Testis (tissue), 3 donors: Measurements from ENCODE around the gene AP2M1. TPM values are rescaled to one million over a fixed set of nuclear protein-coding genes. Genes with fewer than 3 reads are reported as not detected.

Source experiments
- DNase-seq: peaks from one replicate; pipeline ENCODE4 v3.0.0-alpha.2; 2019
- H3K27ac ChIP-seq, 2 donors: fragments of 200-600 bp; sonication (generic); one replicate each; pipeline ENCODE4 v1.5.1; 2019
- H3K27me3 ChIP-seq: fragments of 200-600 bp; sonication (generic); one replicate; pipeline ENCODE4 v1.5.1; 2019
- H3K36me3 ChIP-seq: fragments of 200-600 bp; sonication (generic); one replicate; pipeline ENCODE4 v1.5.1; 2017; ENCODE audit warnings: low read depth; ENCODE audit errors: missing control alignments
- H3K4me1 ChIP-seq: fragments of 200-600 bp; sonication (generic); one replicate; pipeline ENCODE4 v1.5.1; 2019
- H3K4me3 ChIP-seq, 2 donors: fragments of 200-600 bp; sonication (generic); one replicate each; pipeline ENCODE4 v1.5.1; 2017 to 2019
- H3K9me3 ChIP-seq: fragments of 200-600 bp; sonication (generic); one replicate; pipeline ENCODE4 v1.5.1; 2017
- POLR2A ChIP-seq: fragments of 450-650 bp; IDR thresholded peaks from one replicate; pipeline ENCODE4 v1.6.1; 2017; ENCODE audit warnings: antibody characterized with exemption, mild to moderate bottlenecking, moderate library complexity
- WGBS, 2 donors: methylation state at CpG; one replicate each; pipeline ENCODE4 v1.1.5; 2018; 5-methylcytosine and 5-hydroxymethylcytosine counted together
- intact Hi-C: fragments of 100-400 bp; cut with DNase I; formaldehyde crosslinking; loops from one replicate; pipeline ENCODE4 v1.15.1; 2023; ENCODE audit warnings: low total_unique reads
- polyA plus RNA-seq: library from polyadenylated mRNA; stranded (reverse); fragments of 350-450 nt; fragmentation: Illumina TruSeq; extraction: RNeasy Lipid Tissue Mini Kit (QIAGEN cat#74804); gene quantifications from one replicate; pipeline ENCODE4 v1.2.3, GENCODE V29; 2014; ENCODE audit warnings: low read depth, low replicate concordance; ENCODE audit not compliant: insufficient read depth
- total RNA-seq, 2 donors: library from RNA; depleted of rRNA; stranded (reverse); fragments of >200 nt; gene quantifications; one replicate each; pipeline ENCODE4 v1.2.3, GENCODE V29; 2016
- TF ChIP-seq, protein P1 (sequence below), 3 experiments: fragments of 450-650 bp in 2 of 3; fragments of 200-600 bp in 1 of 3; sonication (generic) in 1 of 3; IDR thresholded peaks; one replicate each; pipeline ENCODE4 v1.5.1; 2016 to 2019; ENCODE audit warnings: antibody characterized with exemption in 3 of 3, mild to moderate bottlenecking in 2 of 3, moderate library complexity in 1 of 3

Gene AP2M1
- total and polyA plus RNA-seq, 3 donors from 2014 or later = 238 to 346 (median 334) TPM

DNA sequence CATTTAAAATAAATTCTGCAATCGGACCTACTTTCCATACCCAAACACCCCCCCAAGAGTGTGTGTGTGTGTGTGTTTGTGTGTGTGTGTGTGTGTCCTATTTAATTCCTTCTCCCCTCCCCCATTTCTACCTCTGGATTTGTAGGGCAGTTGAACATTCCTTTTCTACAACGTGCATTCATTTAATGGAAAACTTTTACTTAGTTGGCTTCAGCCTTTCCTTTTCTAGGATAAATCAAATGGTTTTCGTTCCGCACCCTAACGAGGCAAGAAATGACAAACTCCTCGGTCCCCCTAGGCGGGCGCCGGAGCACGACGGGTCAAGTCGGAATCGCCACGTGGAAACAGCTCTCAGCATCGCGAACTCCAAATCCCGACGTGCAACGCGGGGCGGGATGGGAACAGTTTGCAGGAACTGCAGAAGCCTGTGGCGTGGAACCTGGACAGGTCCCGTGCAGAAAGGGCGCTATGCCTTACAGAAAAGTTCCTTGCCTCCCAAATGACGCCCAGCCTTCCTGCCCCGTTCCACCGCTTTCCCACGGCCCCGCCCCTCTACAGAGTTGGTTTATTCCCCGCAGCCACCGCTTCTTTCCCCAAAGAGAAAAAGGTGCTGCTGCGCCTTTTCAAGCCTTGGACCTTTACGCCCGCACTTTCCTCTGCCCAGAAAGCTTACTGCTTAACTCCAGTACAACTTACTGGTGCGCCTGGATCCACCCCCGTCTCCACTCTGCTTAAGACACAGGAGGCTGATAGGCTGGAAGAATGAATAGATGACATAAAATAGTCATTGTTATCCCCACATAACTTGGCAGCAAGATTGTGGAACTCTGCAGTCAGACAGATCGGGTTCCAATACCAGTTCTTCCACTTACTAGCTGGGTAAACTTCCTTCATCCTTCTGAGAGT lies 40.6 kb upstream of the AP2M1 start:
- Histone ChIP-seq H3K36me3 (no peaks in the 10 kb centered on the region), H3K4me3 (peak overlapping the region; percentile 71 to 89), H3K27ac (peak overlapping the region; percentile 46 to 86), H3K27me3 (no peaks in the 10 kb centered on the region), H3K9me3 (no peaks in the 10 kb centered on the region), H3K4me1 (peaks cover 16% of the 10 kb centered on the region)
- TF ChIP-seq, protein P1, sequence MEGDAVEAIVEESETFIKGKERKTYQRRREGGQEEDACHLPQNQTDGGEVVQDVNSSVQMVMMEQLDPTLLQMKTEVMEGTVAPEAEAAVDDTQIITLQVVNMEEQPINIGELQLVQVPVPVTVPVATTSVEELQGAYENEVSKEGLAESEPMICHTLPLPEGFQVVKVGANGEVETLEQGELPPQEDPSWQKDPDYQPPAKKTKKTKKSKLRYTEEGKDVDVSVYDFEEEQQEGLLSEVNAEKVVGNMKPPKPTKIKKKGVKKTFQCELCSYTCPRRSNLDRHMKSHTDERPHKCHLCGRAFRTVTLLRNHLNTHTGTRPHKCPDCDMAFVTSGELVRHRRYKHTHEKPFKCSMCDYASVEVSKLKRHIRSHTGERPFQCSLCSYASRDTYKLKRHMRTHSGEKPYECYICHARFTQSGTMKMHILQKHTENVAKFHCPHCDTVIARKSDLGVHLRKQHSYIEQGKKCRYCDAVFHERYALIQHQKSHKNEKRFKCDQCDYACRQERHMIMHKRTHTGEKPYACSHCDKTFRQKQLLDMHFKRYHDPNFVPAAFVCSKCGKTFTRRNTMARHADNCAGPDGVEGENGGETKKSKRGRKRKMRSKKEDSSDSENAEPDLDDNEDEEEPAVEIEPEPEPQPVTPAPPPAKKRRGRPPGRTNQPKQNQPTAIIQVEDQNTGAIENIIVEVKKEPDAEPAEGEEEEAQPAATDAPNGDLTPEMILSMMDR (IDR thresholded peaks at IDR 0.05) = no peak
- TF ChIP-seq POLR2A = no peak
- WGBS, 2 donors = 1% methylated on average over 37 of the region's 37 CpGs
- peak; percentile 92 for DNase-seq
- intact Hi-C loops = no loop called here

DNA sequence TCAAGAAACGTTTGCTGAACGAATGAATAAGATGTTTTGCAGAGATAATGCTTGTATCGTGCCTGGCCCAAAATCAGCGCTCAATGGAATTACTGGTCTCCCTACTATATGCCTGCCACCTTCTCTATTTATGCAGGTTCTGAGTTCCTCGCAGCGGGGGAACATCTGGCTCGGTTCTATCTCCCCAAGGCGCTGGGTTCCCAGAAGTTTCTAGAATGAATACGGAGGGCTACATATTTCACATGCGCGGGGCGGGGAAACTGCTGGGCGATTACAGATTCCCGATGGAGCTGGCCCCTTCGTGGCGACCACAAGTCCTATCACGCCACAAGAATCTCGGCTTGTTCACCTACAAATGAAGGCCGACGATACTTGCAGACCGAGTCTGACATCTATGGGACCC lies 39.9 kb upstream of the AP2M1 start:
- no peak for TF ChIP-seq POLR2A
- TF ChIP-seq, protein P1 (IDR thresholded peaks at IDR 0.05) = no peak
- 0% methylated on average over 14 to 21 of the region's 21 CpGs for WGBS, 2 donors
- DNase-seq = no peak
- peak overlapping the region; percentile 71 to 89 for H3K4me3 ChIP-seq
- H3K27me3 ChIP-seq = no peaks in the 10 kb centered on the region
- H3K36me3 ChIP-seq = no peaks in the 10 kb centered on the region
- H3K27ac ChIP-seq = peak overlapping the region; percentile 46 to 86
- H3K4me1 ChIP-seq = peaks cover 16% of the 10 kb centered on the region
- intact Hi-C loops = no loop called here
- no peaks in the 10 kb centered on the region for H3K9me3 ChIP-seq

DNA sequence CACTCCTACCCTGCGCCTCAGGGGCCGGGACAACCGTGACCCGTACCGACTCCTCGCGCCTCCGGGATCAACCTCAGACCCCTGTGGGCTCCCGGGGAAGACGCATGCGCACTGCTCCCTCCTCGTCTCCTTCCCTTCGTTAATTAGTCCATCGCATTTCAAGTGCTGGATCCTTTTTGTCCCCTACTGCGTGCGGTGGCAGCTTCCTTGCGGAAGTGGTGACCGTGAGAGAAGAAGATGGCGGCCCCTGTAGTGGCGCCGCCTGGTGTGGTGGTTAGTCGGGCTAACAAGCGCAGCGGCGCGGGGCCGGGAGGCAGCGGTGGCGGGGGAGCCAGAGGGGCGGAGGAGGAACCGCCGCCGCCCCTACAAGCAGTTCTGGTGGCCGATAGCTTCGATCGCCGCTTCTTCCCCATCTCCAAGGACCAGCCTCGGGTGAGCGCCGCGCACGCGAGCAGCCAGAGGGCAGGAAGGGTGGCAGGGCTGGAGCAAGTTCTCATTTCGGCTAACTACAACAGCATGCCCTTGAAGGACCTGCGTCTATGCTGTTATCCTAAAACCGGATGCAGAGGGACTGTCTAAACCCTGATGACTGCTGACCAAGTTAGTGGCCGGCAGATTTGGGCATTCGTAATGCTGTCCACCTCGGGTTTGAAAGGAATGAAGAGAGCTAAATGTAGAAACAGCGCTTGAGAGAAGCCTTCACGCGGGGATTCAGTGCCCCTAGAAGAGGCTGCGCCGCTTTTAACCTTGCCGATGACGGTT lies 39.3 kb upstream of the AP2M1 start, which contains the start of gene EIF2B5:
TSS of gene EIF2B5 (plus strand) at position 210 of the 762 bp plus-strand sequence. CDS start at position 238, 28 bp downstream.
- Histone ChIP-seq H3K27me3 (no peaks in the 10 kb centered on the region), H3K4me3 (peak within 1 kb of the TSS; percentile 71 to 89), H3K4me1 (peaks cover 16% of the 10 kb centered on the region), H3K9me3 (no peaks in the 10 kb centered on the region), H3K36me3 (no peaks in the 10 kb centered on the region), H3K27ac (peak within 1 kb of the TSS; percentile 46 to 86)
- intact Hi-C loops = no loop called here
- 1% methylated on average over 26 to 54 of the region's 56 CpGs for WGBS, 2 donors
- no peak for TF ChIP-seq POLR2A
- TF ChIP-seq, protein P1 (IDR thresholded peaks at IDR 0.05) = peak; percentile 24 to 33 (median 30)
- peak; percentile 97 for DNase-seq

DNA sequence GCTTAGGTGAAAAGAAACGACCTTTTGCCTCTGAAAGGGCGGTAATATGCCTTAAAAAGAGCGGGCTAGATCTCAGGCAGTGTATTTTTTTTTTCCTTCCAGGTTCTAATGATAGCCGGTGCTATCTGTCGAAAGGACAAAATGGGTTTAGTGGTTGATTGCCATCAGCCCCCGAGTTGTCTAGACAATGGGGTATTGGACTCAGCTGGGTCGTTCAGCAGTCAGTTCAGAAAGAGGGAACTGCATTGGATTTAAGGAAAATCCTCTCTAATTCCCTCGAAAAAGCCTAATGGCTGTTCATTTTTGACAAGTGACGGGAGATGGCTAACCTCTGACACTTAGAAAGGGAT lies 38.8 kb upstream of the AP2M1 start:
- intact Hi-C loops = no loop called here

More for the DNA sequence above, 38.8 kb upstream of the AP2M1 start:
- Histone ChIP-seq H3K27me3 (no peaks in the 10 kb centered on the region), H3K36me3 (no peaks in the 10 kb centered on the region), H3K4me3 (peak overlapping the region; percentile 71 to 89), H3K27ac (peak overlapping the region; percentile 46 to 86), H3K4me1 (peaks cover 16% of the 10 kb centered on the region), H3K9me3 (no peaks in the 10 kb centered on the region)
- no peak for DNase-seq
- no peak for TF ChIP-seq POLR2A
- TF ChIP-seq, protein P1 (IDR thresholded peaks at IDR 0.05) = no peak
- 2 to 3% methylated on average over 9 of the region's 9 CpGs for WGBS, 2 donors
